Astrocyte (in vitro differentiated cells and primary cell): ENCODE results near the gene AKAP13. TPM values are rescaled to one million over a fixed set of nuclear protein-coding genes. Genes with fewer than 3 reads are reported as not detected.

Experiments used
- DNase-seq: peaks from one replicate; pipeline ENCODE4 v3.0.0-alpha.2; 2010; ENCODE audit warnings: low read depth
- FAIRE-seq: peaks from 2 replicates; lab custom pipeline; 2011; peaks lifted over from hg19 to GRCh38; lab: Jason Lieb, UNC
- H2AFZ ChIP-seq: 2 replicates; pipeline ENCODE4 v1.6.0; 2012; ENCODE audit warnings: low read depth, low read length, inconsistent platforms
- H3K27ac ChIP-seq: 2 replicates; pipeline ENCODE4 v1.5.1; 2011; ENCODE audit warnings: low read depth, low read length, inconsistent platforms
- H3K27me3 ChIP-seq: 2 replicates; pipeline ENCODE4 v1.6.0; 2011; ENCODE audit warnings: low read length, inconsistent platforms; ENCODE audit not compliant: insufficient read depth
- H3K36me3 ChIP-seq: 2 replicates; pipeline ENCODE4 v1.5.1; 2011; ENCODE audit warnings: low read length, inconsistent platforms; ENCODE audit not compliant: insufficient read depth
- H3K4me1 ChIP-seq: 2 replicates; pipeline ENCODE4 v1.5.1; 2011; ENCODE audit warnings: low read length, inconsistent platforms; ENCODE audit not compliant: insufficient read depth
- H3K4me2 ChIP-seq: 2 replicates; pipeline ENCODE4 v1.6.0; 2012; ENCODE audit warnings: low read length, inconsistent platforms
- H3K4me3 ChIP-seq: 2 replicates; pipeline ENCODE4 v1.5.1; 2011; ENCODE audit warnings: low read depth, mild to moderate bottlenecking, low read length, inconsistent platforms; ENCODE audit not compliant: insufficient read depth
- H3K79me2 ChIP-seq: 2 replicates; pipeline ENCODE4 v1.6.0; 2012; ENCODE audit warnings: mild to moderate bottlenecking, low read length, inconsistent platforms; ENCODE audit not compliant: insufficient read depth
- H3K9ac ChIP-seq: 2 replicates; pipeline ENCODE4 v1.6.0; 2012; ENCODE audit warnings: mild to moderate bottlenecking, low read length, inconsistent platforms
- H3K9me3 ChIP-seq: 2 replicates; pipeline ENCODE4 v1.5.1; 2012; ENCODE audit warnings: low read depth, mild to moderate bottlenecking, low read length, inconsistent platforms; ENCODE audit not compliant: insufficient read depth
- H4K20me1 ChIP-seq: 2 replicates; pipeline ENCODE4 v1.6.0; 2012; ENCODE audit warnings: low read length, inconsistent platforms; ENCODE audit not compliant: insufficient read depth
- H3K27ac Mint-ChIP-seq: one replicate; pipeline ENCODE4 v1.8.0; 2021; ENCODE audit warnings: mild to moderate bottlenecking, mixed read lengths; ENCODE audit not compliant: unreplicated experiment
- H3K27me3 Mint-ChIP-seq: one replicate; pipeline ENCODE4 v1.8.0; 2021; ENCODE audit warnings: low read depth, mixed read lengths; ENCODE audit not compliant: unreplicated experiment
- H3K36me3 Mint-ChIP-seq: one replicate; pipeline ENCODE4 v1.8.0; 2021; ENCODE audit warnings: low read depth, mixed read lengths; ENCODE audit not compliant: unreplicated experiment
- H3K4me1 Mint-ChIP-seq: one replicate; pipeline ENCODE4 v1.8.0; 2021; ENCODE audit warnings: low read depth, mixed read lengths; ENCODE audit not compliant: unreplicated experiment
- H3K4me3 Mint-ChIP-seq: one replicate; pipeline ENCODE4 v1.8.0; 2021; ENCODE audit warnings: mild to moderate bottlenecking, moderate library complexity, mixed read lengths; ENCODE audit not compliant: unreplicated experiment
- H3K9me3 Mint-ChIP-seq: one replicate; pipeline ENCODE4 v1.8.0; 2021; ENCODE audit warnings: mild to moderate bottlenecking, mixed read lengths; ENCODE audit not compliant: unreplicated experiment
- EZH2 ChIP-seq: IDR thresholded peaks from 2 replicates; pipeline ENCODE4 v1.6.1; 2012; ENCODE audit warnings: mild to moderate bottlenecking, low read length, inconsistent platforms; ENCODE audit not compliant: insufficient read depth
- total RNA-seq: library from RNA; stranded (reverse); gene quantifications from 2 replicates; pipeline ENCODE4 v1.2.1, GENCODE V29; 2021
- TF ChIP-seq, protein P1 (sequence below): IDR thresholded peaks from 2 replicates; pipeline ENCODE4 v1.5.1; 2011; ENCODE audit warnings: low read depth, mild to moderate bottlenecking, inconsistent platforms, low read length, moderate library complexity; ENCODE audit not compliant: insufficient read depth

AKAP13 gene
- total RNA-seq, 1 donor from 2014 or later: 98.2 TPM

DNA sequence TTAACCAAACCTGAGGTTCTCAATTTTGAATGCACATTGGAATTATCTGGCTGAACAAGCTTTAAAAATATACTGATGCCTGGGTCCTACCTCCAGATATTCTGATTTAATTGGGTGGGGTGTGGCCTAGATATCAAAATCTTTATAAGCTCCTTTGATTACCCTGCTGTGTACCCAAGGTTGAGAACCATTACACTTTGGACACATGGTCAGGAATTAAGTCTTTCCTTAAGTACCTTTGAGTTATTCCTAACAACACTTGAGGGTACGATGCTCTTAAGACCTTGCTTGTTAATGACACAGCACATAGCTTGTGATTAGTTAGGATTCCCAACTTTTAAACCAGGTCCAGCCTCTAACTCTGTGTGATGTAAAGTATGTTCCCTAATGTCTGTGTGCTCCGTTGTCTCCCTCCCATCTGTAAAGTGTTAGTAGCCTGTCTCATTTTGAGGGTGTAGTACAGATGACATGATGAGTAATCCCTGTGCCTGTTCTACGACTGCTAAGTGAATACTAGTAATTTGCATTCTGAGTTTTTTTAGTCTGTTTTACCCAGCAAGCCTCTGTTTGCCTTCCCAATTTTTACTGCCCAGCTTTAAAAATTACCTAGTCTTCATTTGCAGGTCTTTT lies 259.5 kb downstream of the AKAP13 start:
- no peaks in the 10 kb centered on the region for H3K9me3 Mint-ChIP-seq
- H3K27ac ChIP-seq: peak overlapping the region; percentile 3
- no peaks in the 10 kb centered on the region for H3K79me2 ChIP-seq
- TF ChIP-seq, protein P1, sequence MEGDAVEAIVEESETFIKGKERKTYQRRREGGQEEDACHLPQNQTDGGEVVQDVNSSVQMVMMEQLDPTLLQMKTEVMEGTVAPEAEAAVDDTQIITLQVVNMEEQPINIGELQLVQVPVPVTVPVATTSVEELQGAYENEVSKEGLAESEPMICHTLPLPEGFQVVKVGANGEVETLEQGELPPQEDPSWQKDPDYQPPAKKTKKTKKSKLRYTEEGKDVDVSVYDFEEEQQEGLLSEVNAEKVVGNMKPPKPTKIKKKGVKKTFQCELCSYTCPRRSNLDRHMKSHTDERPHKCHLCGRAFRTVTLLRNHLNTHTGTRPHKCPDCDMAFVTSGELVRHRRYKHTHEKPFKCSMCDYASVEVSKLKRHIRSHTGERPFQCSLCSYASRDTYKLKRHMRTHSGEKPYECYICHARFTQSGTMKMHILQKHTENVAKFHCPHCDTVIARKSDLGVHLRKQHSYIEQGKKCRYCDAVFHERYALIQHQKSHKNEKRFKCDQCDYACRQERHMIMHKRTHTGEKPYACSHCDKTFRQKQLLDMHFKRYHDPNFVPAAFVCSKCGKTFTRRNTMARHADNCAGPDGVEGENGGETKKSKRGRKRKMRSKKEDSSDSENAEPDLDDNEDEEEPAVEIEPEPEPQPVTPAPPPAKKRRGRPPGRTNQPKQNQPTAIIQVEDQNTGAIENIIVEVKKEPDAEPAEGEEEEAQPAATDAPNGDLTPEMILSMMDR: no peak
- no peak for TF ChIP-seq EZH2
- no peaks in the 10 kb centered on the region for H3K36me3 Mint-ChIP-seq
- H3K36me3 ChIP-seq: peaks cover 4% of the 10 kb centered on the region
- H3K27me3 Mint-ChIP-seq: no peaks in the 10 kb centered on the region
- H3K4me1 ChIP-seq: peaks cover 9% of the 10 kb centered on the region
- peak overlapping the region; percentile 6 for H3K27ac Mint-ChIP-seq
- no peaks in the 10 kb centered on the region for H4K20me1 ChIP-seq
- DNase-seq: peak; percentile 74
- peaks cover 17% of the 10 kb centered on the region for H3K4me1 Mint-ChIP-seq
- no peak overlapping the region for H3K4me3 Mint-ChIP-seq
- peak; percentile 59 for FAIRE-seq
- no peak overlapping the region for H3K4me3 ChIP-seq
- no peaks in the 10 kb centered on the region for H3K27me3 ChIP-seq
- no peak overlapping the region for H3K9ac ChIP-seq
- no peak overlapping the region for H3K4me2 ChIP-seq
- H3K9me3 ChIP-seq: no peaks in the 10 kb centered on the region
- no peak overlapping the region for H2AFZ ChIP-seq

DNA sequence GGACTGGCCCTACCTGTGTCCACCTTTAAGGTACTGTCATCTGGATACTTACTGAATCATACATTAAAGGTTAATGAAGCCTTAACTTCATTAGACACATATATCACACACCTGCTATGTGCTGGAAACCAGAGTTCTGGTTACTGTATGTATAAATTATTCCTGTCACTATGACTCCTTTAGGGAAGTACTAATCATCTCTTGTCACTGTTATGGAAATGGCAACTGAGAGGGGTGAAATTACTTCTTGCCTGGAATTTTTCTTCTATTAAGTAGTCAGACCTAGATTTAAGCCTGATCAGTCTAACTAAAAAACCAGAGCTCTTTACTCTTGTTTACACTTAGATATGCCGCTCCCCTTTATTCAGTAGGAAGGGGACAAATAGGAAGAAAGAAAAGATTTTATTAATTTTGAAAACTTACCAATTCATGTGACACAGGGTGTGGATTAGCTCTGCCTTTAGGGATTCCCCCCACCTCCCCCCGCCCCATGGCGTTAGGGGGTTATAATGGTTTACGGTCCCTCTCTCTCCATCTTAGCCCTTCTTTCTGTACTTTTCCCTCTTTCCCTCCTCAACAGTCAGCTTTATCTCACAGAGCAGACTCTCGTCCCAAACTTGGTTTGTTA lies 261.8 kb downstream of the AKAP13 start:
- H3K36me3 Mint-ChIP-seq: peaks cover 5% of the 10 kb centered on the region
- H3K9ac ChIP-seq: peak overlapping the region; percentile 54

More for the DNA sequence above, 261.8 kb downstream of the AKAP13 start:
- Histone ChIP-seq H3K79me2 (no peaks in the 10 kb centered on the region), H3K36me3 (peaks cover 4% of the 10 kb centered on the region), H3K9me3 (no peaks in the 10 kb centered on the region), H2AFZ (no peak overlapping the region), H3K4me3 (no peak overlapping the region), H3K27me3 (no peaks in the 10 kb centered on the region), H3K27ac (peak overlapping the region; percentile 38), H4K20me1 (no peaks in the 10 kb centered on the region), H3K4me1 (peaks cover 17% of the 10 kb centered on the region), H3K4me2 (peak overlapping the region; percentile 51)
- Mint-ChIP-seq H3K9me3 (no peaks in the 10 kb centered on the region), H3K27ac (no peak overlapping the region), H3K27me3 (no peaks in the 10 kb centered on the region), H3K4me1 (peaks cover 24% of the 10 kb centered on the region), H3K4me3 (no peak overlapping the region)
- FAIRE-seq (no peak), DNase-seq (no peak)
- TF ChIP-seq EZH2: no peak
- TF ChIP-seq, protein P1: no peak
